Measurements from ENCODE around the gene THSD7A.

DNA sequence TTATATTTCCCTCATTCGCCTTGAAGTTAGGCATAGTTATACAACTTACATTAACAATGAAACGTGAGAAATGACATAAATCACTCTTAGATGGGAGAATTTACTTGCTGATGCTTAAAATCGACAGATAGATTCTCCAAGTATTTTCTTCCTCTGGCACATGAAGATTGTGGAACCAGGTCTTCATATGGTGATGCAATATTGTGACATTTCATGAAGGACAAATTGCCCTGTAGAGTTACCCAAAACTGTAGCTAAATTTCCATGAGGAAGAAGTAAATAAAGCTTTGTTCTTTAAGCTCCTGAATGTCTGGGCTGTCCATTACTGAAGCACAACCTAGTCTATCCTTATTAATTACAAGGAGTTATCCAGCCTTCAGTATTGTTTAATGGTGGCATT is 353.1 kb downstream of the THSD7A start:
- TF ChIP-seq JUN (IDR thresholded peaks at IDR 0.05; ENCODE audit: low read depth, low read length) (no peak), CREB1 (IDR thresholded peaks at IDR 0.05) (no peak), RNF2 (IDR thresholded peaks at IDR 0.05; ENCODE audit: borderline replicate concordance, low read depth, low read length, missing control alignments, poor library complexity, severe bottlenecking) (no peak), EP300 (IDR thresholded peaks at IDR 0.05; ENCODE audit: borderline replicate concordance in 1 of 2, low read depth in 2 of 2, low read length in 2 of 2) (no peak), POLR2A (IDR thresholded peaks at IDR 0.05; ENCODE audit: control extremely low read depth in 1 of 2, low read depth in 2 of 2, low read length in 2 of 2) (no peak), EZH2 (IDR thresholded peaks at IDR 0.05; ENCODE audit: low read depth, low read length, severe bottlenecking) (no peak), SUZ12 (IDR thresholded peaks at IDR 0.05; ENCODE audit: low read length) (no peak), SIN3A (conservative IDR thresholded peaks at IDR 0.05 in 1 of 2, IDR thresholded peaks at IDR 0.05 in 1 of 2; ENCODE audit: low read depth in 1 of 2, low read length in 2 of 2) (no peak), POLR2AphosphoS5 (IDR thresholded peaks at IDR 0.05; ENCODE audit: low read depth, low read length) (no peak), ASH2L (IDR thresholded peaks at IDR 0.05; ENCODE audit: low read length) (no peak)
- TF ChIP-seq, protein P1, sequence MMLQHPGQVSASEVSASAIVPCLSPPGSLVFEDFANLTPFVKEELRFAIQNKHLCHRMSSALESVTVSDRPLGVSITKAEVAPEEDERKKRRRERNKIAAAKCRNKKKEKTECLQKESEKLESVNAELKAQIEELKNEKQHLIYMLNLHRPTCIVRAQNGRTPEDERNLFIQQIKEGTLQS (IDR thresholded peaks at IDR 0.05; ENCODE audit: insufficient read depth, low read depth, low read length) = no peak
- TF ChIP-seq, protein P2, sequence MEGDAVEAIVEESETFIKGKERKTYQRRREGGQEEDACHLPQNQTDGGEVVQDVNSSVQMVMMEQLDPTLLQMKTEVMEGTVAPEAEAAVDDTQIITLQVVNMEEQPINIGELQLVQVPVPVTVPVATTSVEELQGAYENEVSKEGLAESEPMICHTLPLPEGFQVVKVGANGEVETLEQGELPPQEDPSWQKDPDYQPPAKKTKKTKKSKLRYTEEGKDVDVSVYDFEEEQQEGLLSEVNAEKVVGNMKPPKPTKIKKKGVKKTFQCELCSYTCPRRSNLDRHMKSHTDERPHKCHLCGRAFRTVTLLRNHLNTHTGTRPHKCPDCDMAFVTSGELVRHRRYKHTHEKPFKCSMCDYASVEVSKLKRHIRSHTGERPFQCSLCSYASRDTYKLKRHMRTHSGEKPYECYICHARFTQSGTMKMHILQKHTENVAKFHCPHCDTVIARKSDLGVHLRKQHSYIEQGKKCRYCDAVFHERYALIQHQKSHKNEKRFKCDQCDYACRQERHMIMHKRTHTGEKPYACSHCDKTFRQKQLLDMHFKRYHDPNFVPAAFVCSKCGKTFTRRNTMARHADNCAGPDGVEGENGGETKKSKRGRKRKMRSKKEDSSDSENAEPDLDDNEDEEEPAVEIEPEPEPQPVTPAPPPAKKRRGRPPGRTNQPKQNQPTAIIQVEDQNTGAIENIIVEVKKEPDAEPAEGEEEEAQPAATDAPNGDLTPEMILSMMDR (IDR thresholded peaks at IDR 0.05; ENCODE audit: control extremely low read depth in 1 of 3, insufficient read depth in 1 of 3, low read depth in 1 of 3, low read length in 3 of 3) = no peak
- TF ChIP-seq, protein P3, sequence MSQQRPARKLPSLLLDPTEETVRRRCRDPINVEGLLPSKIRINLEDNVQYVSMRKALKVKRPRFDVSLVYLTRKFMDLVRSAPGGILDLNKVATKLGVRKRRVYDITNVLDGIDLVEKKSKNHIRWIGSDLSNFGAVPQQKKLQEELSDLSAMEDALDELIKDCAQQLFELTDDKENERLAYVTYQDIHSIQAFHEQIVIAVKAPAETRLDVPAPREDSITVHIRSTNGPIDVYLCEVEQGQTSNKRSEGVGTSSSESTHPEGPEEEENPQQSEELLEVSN (IDR thresholded peaks at IDR 0.05) = no peak

All from H1 (cell line).